GM12864 (cell line): ENCODE results near the gene COPS4.
"Not testable (repeated sequence)": the region's sequence is repeated elsewhere in the genome, so short reads cannot be mapped to it uniquely, and the experiment has no call there.

Experiments used
- DNase-seq: peaks from one replicate; pipeline ENCODE4 v3.0.0-alpha.2; 2011; ENCODE audit warnings: low read depth
- H3K4me3 ChIP-seq: 2 replicates; pipeline ENCODE4 v1.5.1; 2011; ENCODE audit warnings: mild to moderate bottlenecking, low read depth, low read length, control low read depth
- CTCF ChIP-seq: IDR thresholded peaks from 2 replicates; pipeline ENCODE4 v1.5.1; 2011; ENCODE audit warnings: low read depth, mild to moderate bottlenecking, moderate library complexity, low read length, control low read depth, inconsistent platforms; ENCODE audit errors: missing control alignments

COPS4 gene

GRCh38 chr4:83075311-83076095 is 40.5 kb downstream of the COPS4 start:
- no peak for DNase-seq
- TF ChIP-seq CTCF: no peak
- no peak overlapping the region for H3K4me3 ChIP-seq

DNA sequence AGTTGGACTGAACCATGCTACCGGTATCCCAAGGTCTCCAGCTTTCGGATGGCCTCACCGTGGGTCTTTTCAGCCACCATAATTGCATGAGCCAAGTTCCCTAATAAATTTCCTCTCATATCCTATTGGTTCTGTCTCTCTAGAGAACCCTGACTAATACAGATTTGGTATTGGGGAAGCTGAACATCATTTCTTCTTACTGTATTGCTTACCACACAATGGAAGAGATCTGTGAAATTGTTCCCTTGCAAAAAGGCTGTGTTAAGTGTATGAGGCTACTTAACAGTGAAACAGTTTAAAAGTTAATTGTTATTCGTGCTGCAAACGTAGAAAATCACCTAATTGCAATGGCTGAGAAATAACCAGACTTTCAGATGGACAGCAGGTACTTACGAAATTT is 45.6 kb downstream of the COPS4 start:
- no peak for DNase-seq
- H3K4me3 ChIP-seq: no peak overlapping the region
- no peak for TF ChIP-seq CTCF

- DNase-seq: no peak
- no peak overlapping the region for H3K4me3 ChIP-seq
- TF ChIP-seq CTCF: no peak
These were observed 47.8 kb downstream of the COPS4 start for GRCh38 chr4:83082777-83083176.

DNA sequence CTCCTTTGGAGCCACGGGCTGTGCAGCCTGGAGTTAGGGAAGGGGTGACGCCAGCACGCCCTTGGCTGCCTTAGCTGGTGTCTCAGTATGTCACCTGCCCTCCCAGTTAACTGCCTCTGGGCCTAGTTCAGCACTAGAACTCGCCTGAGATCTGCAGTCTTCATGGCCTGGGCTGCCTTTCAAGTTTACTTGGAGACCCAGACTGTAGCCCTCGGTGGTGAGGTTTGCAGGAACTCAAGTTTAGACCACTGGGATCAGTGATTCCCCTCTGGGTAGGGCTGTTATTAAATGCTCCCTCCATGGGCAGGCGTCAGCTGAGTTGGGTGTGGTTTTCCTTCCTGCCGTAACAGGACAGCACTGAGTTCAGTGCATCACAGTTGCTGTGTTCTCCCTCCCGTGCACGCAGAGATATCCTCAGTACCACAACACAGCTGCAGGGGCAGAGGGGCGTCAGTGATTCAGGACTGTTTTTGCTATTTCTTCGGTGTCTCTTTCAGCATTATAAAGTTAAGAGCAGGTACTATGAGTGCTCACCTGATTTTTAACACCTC is 49.0 kb downstream of the COPS4 start:
- TF ChIP-seq CTCF: no peak
- no peak for DNase-seq

GRCh38 chr4:83084956-83085355 is 50.0 kb downstream of the COPS4 start:
- H3K4me3 ChIP-seq, DNase-seq: not testable (repeated sequence)

More for the DNA sequence above, 49.0 kb downstream of the COPS4 start:
- H3K4me3 ChIP-seq: no peak overlapping the region

- TF ChIP-seq CTCF: no peak
- no peak for DNase-seq
These were observed 54.6 kb downstream of the COPS4 start for GRCh38 chr4:83089410-83090157.

DNA sequence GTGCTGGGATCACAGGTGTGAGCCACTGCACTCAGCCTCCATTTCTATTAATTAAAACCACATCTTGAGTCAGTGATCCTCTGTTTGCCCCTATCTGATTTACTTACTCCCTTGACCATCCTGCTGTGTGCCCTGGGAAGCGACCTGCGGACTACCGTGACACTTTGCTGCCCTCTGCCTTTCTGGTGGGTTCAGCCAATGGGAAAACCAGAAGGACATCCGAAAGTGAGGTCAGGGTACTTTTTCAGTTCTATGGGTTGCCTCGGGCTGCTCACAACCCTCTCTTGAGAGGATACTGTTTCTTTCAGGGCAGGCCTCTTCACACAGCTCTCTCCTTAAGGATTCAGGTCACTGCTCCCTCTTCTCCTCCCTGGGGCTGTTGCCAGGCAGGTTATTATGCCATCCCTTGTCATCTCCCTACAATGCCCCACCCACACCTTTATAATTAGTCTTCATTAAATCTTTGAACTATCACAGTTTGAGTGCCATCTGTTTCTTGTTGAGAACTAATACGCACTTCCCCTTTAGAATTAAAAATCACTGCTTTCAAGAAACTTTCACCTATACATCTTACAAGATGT is 58.2 kb downstream of the COPS4 start:
- TF ChIP-seq CTCF: no peak
- no peak for DNase-seq
- no peak overlapping the region for H3K4me3 ChIP-seq

More at GRCh38 chr4:83089410-83090157, 54.6 kb downstream of the COPS4 start:
- H3K4me3 ChIP-seq: no peak overlapping the region
